Ecto neural progenitor cell (in vitro differentiated cells): ENCODE data around the gene SMIM32.

Source experiments
- DNase-seq: peaks from one replicate; pipeline ENCODE4 v3.0.0-alpha.2; 2018; ENCODE audit warnings: low spot score

SMIM32 gene

GRCh38 chr5:136207631-136208030, 14.7 kb upstream of the SMIM32 start:
- no peak for DNase-seq

GRCh38 chr5:136206361-136206760, 13.4 kb upstream of the SMIM32 start:
- DNase-seq, result no peak

- peak; percentile 24 for DNase-seq
Observed at GRCh38 chr5:136205941-136206340, 13.0 kb upstream of the SMIM32 start.

GRCh38 chr5:136205061-136205702, 12.2 kb upstream of the SMIM32 start:
- DNase-seq, result peak; percentile 22

- DNase-seq, result peak; percentile 42
Observed at GRCh38 chr5:136203303-136203922, 10.5 kb upstream of the SMIM32 start.

GRCh38 chr5:136202469-136203205, 9.7 kb upstream of the SMIM32 start:
- DNase-seq, result peak; percentile 78

- peak; percentile 41 for DNase-seq
Observed at GRCh38 chr5:136201870-136202269, 8.9 kb upstream of the SMIM32 start.

GRCh38 chr5:136200761-136201160, 7.8 kb upstream of the SMIM32 start:
- DNase-seq, result peak; percentile 19

- DNase-seq, result peak; percentile 26
Observed at GRCh38 chr5:136200130-136200529, 7.2 kb upstream of the SMIM32 start.

GRCh38 chr5:136199408-136199807, 6.4 kb upstream of the SMIM32 start:
- DNase-seq, result peak; percentile 38

GRCh38 chr5:136198453-136198852, 5.5 kb upstream of the SMIM32 start:
- DNase-seq, result peak; percentile 25

- DNase-seq, result peak; percentile 21
Observed at GRCh38 chr5:136197462-136198142, 4.6 kb upstream of the SMIM32 start.

- peak; percentile 30 for DNase-seq
Observed at GRCh38 chr5:136195971-136196820, 3.2 kb upstream of the SMIM32 start.

GRCh38 chr5:136194576-136194975, 1.6 kb upstream of the SMIM32 start:
- peak; percentile 29 for DNase-seq

- DNase-seq, result peak; percentile 48
Observed at GRCh38 chr5:136193322-136193935, 467 bp upstream of the SMIM32 start.

GRCh38 chr5:136192015-136192525, 892 bp downstream of the SMIM32 start:
- DNase-seq, result no peak

GRCh38 chr5:136191304-136192014, 1.5 kb downstream of the SMIM32 start:
- no peak for DNase-seq

- DNase-seq, result no peak
Observed at GRCh38 chr5:136190904-136191303, 2.1 kb downstream of the SMIM32 start.

- no peak for DNase-seq
Observed at GRCh38 chr5:136190091-136190720, 2.8 kb downstream of the SMIM32 start.

- no peak for DNase-seq
Observed at GRCh38 chr5:136188859-136189258, 4.1 kb downstream of the SMIM32 start.
